CD4-positive, alpha-beta memory T cell (primary cell): Measurements from ENCODE around the gene RPRD1B. TPM values are rescaled to one million over a fixed set of nuclear protein-coding genes. Genes with fewer than 3 reads are reported as not detected.

Experiments
- CTCF ChIA-PET: fragments of 350-600 bp; sonication (Branson Sonifier 250); formaldehyde crosslinking; loops from one replicate; lab custom pipeline; 2021; ENCODE audit warnings: inconsistent platforms; ENCODE audit not compliant: partially characterized antibody; lab: Charles Lee
- POLR2A ChIA-PET: fragments of 350-600 bp; sonication (Branson Sonifier 250); formaldehyde crosslinking; loops from one replicate; lab custom pipeline; 2021; ENCODE audit not compliant: partially characterized antibody; lab: Charles Lee
- DNase-seq, 5 donors: peaks; one replicate each; pipeline versions ENCODE4 v3.0.0 to v3.0.0-alpha.2; 2020 to 2022; ENCODE audit warnings: mixed read lengths in 1 of 5
- H3K27ac ChIP-seq: one replicate; pipeline ENCODE4 v1.7.0; 2013; ENCODE audit warnings: low read depth, low read length
- H3K27me3 ChIP-seq: 2 replicates; pipeline ENCODE4 v1.7.0; 2013; ENCODE audit warnings: mild to moderate bottlenecking, low read length, moderate library complexity; ENCODE audit not compliant: insufficient read depth
- H3K36me3 ChIP-seq: 2 replicates; pipeline ENCODE4 v1.7.0; 2013; ENCODE audit warnings: mild to moderate bottlenecking, low read length, moderate library complexity; ENCODE audit not compliant: insufficient read depth
- H3K4me1 ChIP-seq: 2 replicates; pipeline ENCODE4 v1.7.0; 2013; ENCODE audit warnings: mild to moderate bottlenecking, low read length, moderate library complexity; ENCODE audit not compliant: insufficient read depth
- H3K4me3 ChIP-seq, 2 donors: one replicate each; pipeline ENCODE4 v1.7.0; 2013; ENCODE audit warnings: low read length in 2 of 2, mild to moderate bottlenecking in 1 of 2
- H3K9me3 ChIP-seq, 2 donors: one replicate each; pipeline ENCODE4 v1.7.0; 2013; ENCODE audit warnings: low read length in 2 of 2, control low read depth in 1 of 2; ENCODE audit not compliant: control insufficient read depth in 1 of 2
- H3K27ac Mint-ChIP-seq, 7 donors: one replicate each; pipeline ENCODE4 v1.8.0; 2020 to 2021; ENCODE audit warnings: mixed read lengths in 7 of 7, mild to moderate bottlenecking in 6 of 7, inconsistent platforms in 3 of 7, moderate library complexity in 3 of 7
- H3K27me3 Mint-ChIP-seq, 2 donors: one replicate each; pipeline ENCODE4 v1.8.0; 2020 to 2021; ENCODE audit warnings: mixed read lengths in 2 of 2
- H3K36me3 Mint-ChIP-seq, 2 donors: one replicate each; pipeline ENCODE4 v1.8.0; 2020 to 2021; ENCODE audit warnings: mixed read lengths in 2 of 2, inconsistent platforms in 1 of 2, mild to moderate bottlenecking in 1 of 2
- H3K4me1 Mint-ChIP-seq, 4 donors: one replicate each; pipeline ENCODE4 v1.8.0; 2020 to 2021; ENCODE audit warnings: mixed read lengths in 4 of 4, mild to moderate bottlenecking in 1 of 4
- H3K4me3 Mint-ChIP-seq, 8 donors: one replicate each; pipeline ENCODE4 v1.8.0; 2020 to 2021; ENCODE audit warnings: mixed read lengths in 8 of 8, mild to moderate bottlenecking in 7 of 8, moderate library complexity in 6 of 8, inconsistent platforms in 3 of 8
- H3K9me3 Mint-ChIP-seq, 8 donors: one replicate each; pipeline ENCODE4 v1.8.0; 2020 to 2021; ENCODE audit warnings: mixed read lengths in 8 of 8, mild to moderate bottlenecking in 5 of 8, inconsistent platforms in 3 of 8, moderate library complexity in 1 of 8
- intact Hi-C: fragments of 100-400 bp; cut with micrococcal nuclease; formaldehyde crosslinking; loops from one replicate; pipeline ENCODE4 v1.15.1; 2023
- polyA plus RNA-seq, 2 donors: library from polyadenylated mRNA; unstranded; fragments of 300-500 nt; fragmentation: Illumina TruSeq; gene quantifications; one replicate each; pipeline ENCODE4 v1.2.3, GENCODE V29; 2021
- total RNA-seq, 2 experiments: library from RNA; stranded (reverse); gene quantifications; one replicate each; pipeline ENCODE4 v1.2.3, GENCODE V29; 2021

RPRD1B gene
- total and polyA plus RNA-seq, 4 experiments from 2014 or later: 3.7 to 43.8 (median 24.7) TPM

DNA sequence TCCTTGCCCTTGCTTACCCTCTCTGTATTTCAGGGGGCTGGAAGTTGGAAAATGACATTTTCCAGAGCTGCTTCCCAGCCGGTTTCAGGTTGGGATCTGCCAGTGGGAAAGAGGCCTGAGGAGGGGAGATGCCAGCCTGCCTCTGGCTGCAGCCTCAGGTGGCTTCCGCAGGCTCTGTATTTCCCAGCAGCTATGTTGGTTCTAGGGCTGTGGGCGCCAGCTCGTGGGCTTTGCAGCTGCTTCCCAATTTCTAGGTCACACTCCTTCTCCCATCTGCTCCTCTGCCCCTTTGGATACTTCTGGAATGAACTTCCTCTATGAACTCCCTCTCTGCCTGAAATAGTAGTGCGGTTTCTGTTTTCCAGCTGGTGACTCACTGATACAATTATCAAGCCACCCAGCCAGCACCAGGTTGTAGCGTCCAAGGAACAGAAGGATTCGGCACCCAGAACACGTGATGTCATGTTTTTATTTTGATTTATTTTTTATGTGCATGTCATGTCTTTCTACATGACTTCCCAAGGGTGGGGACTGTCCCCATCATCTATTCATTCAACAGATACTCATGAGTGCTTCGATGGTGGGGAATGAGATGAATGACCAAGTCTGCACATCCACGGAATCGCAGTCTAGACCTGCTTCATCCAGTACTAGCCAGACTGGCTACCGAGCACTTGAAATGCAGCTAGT lies 93.5 kb downstream of the RPRD1B start:
- ChIA-PET POLR2A (no interaction called here), CTCF (no interaction called here)
- H3K9me3 Mint-ChIP-seq: no peaks in the 10 kb centered on the region
- H3K27ac Mint-ChIP-seq: no peak overlapping the region
- H3K4me1 Mint-ChIP-seq: peaks cover 0 to 6% (median 2%) of the 10 kb centered on the region in 4 donors
- Histone ChIP-seq H3K27me3 (no peaks in the 10 kb centered on the region), H3K36me3 (no peaks in the 10 kb centered on the region), H3K9me3 (no peaks in the 10 kb centered on the region), H3K27ac (no peak overlapping the region), H3K4me3 (no peak overlapping the region), H3K4me1 (no peaks in the 10 kb centered on the region)
- H3K36me3 Mint-ChIP-seq: no peaks in the 10 kb centered on the region
- peaks cover 0 to 2% of the 10 kb centered on the region in 2 donors for H3K27me3 Mint-ChIP-seq
- H3K4me3 Mint-ChIP-seq: no peak overlapping the region
- intact Hi-C loops: no loop called here
- DNase-seq: no peak

GRCh38 chr20:38127920-38128528 lies 94.5 kb downstream of the RPRD1B start:
- intact Hi-C loops: no loop called here

DNA sequence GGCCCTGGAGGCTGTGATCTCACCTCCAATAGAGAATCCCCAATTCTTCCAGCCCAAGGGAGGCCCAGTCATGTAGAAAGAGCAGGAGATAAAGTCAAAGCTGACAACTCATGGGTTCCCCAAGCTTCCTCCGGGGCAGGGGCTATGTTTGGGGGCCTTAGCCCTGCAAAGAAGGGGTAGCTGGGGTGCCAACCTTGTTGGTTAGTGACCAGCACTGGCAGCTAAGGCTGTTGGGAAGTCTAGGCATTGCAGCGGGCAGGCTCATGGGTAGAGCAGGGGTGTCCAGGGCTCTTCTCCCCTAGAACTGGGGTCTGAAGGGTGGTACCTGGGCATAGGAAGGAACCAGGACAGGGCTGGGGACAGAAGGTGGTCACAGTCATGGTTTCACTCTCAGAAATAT lies 95.1 kb downstream of the RPRD1B start:
- ChIA-PET POLR2A (no interaction called here), CTCF (no interaction called here)
- Mint-ChIP-seq H3K27me3 (peaks cover 0 to 2% of the 10 kb centered on the region in 2 donors), H3K9me3 (no peaks in the 10 kb centered on the region), H3K27ac (no peak overlapping the region), H3K4me3 (no peak overlapping the region), H3K4me1 (peaks cover 0 to under 1% (median 0%) of the 10 kb centered on the region in 4 donors), H3K36me3 (no peaks in the 10 kb centered on the region)
- H3K27me3 ChIP-seq: no peaks in the 10 kb centered on the region
- no peaks in the 10 kb centered on the region for H3K9me3 ChIP-seq
- H3K4me1 ChIP-seq: no peaks in the 10 kb centered on the region
- H3K27ac ChIP-seq: no peak overlapping the region
- no peak overlapping the region for H3K4me3 ChIP-seq
- intact Hi-C loops: no loop called here
- no peak for DNase-seq
- no peaks in the 10 kb centered on the region for H3K36me3 ChIP-seq

More at GRCh38 chr20:38127920-38128528, 94.5 kb downstream of the RPRD1B start:
- H3K9me3 Mint-ChIP-seq: no peaks in the 10 kb centered on the region
- Histone ChIP-seq H3K9me3 (no peaks in the 10 kb centered on the region), H3K4me1 (no peaks in the 10 kb centered on the region), H3K27ac (no peak overlapping the region), H3K36me3 (no peaks in the 10 kb centered on the region), H3K27me3 (no peaks in the 10 kb centered on the region), H3K4me3 (no peak overlapping the region)
- peaks cover 0 to 4% (median 1%) of the 10 kb centered on the region in 4 donors for H3K4me1 Mint-ChIP-seq
- peaks cover 0 to 2% of the 10 kb centered on the region in 2 donors for H3K27me3 Mint-ChIP-seq
- H3K36me3 Mint-ChIP-seq: no peaks in the 10 kb centered on the region
- H3K27ac Mint-ChIP-seq: no peak overlapping the region
- POLR2A ChIA-PET: no interaction called here
- DNase-seq: no peak
- H3K4me3 Mint-ChIP-seq: no peak overlapping the region
- CTCF ChIA-PET: no interaction called here

- intact Hi-C loops: no loop called here
- CTCF ChIA-PET: no interaction called here
- no peaks in the 10 kb centered on the region for H3K9me3 ChIP-seq
- no peak overlapping the region for H3K27ac Mint-ChIP-seq
- H3K4me3 Mint-ChIP-seq: no peak overlapping the region
- no peaks in the 10 kb centered on the region for H3K9me3 Mint-ChIP-seq
- no peak overlapping the region for H3K4me3 ChIP-seq
- H3K4me1 ChIP-seq: no peaks in the 10 kb centered on the region
- peaks cover 0 to 3% (median 1%) of the 10 kb centered on the region in 4 donors for H3K4me1 Mint-ChIP-seq
- no peaks in the 10 kb centered on the region for H3K36me3 Mint-ChIP-seq
- H3K27me3 Mint-ChIP-seq: peaks cover 0 to 2% of the 10 kb centered on the region in 2 donors
- no peak for DNase-seq
- no peak overlapping the region for H3K27ac ChIP-seq
- POLR2A ChIA-PET: no interaction called here
- no peaks in the 10 kb centered on the region for H3K27me3 ChIP-seq
- H3K36me3 ChIP-seq: no peaks in the 10 kb centered on the region
Measured at GRCh38 chr20:38129248-38129865, 95.8 kb downstream of the RPRD1B start.

GRCh38 chr20:38129893-38130609 lies 96.5 kb downstream of the RPRD1B start:
- ChIA-PET POLR2A (no interaction called here), CTCF (no interaction called here)
- Histone ChIP-seq H3K27me3 (no peaks in the 10 kb centered on the region), H3K4me1 (no peaks in the 10 kb centered on the region), H3K9me3 (no peaks in the 10 kb centered on the region), H3K4me3 (no peak overlapping the region), H3K36me3 (no peaks in the 10 kb centered on the region), H3K27ac (no peak overlapping the region)
- no peak overlapping the region for H3K4me3 Mint-ChIP-seq
- H3K36me3 Mint-ChIP-seq: no peaks in the 10 kb centered on the region
- no peak for DNase-seq
- no peaks in the 10 kb centered on the region for H3K9me3 Mint-ChIP-seq
- peaks cover 0 to 6% (median 5%) of the 10 kb centered on the region in 4 donors for H3K4me1 Mint-ChIP-seq
- H3K27me3 Mint-ChIP-seq: peaks cover 0 to 2% of the 10 kb centered on the region in 2 donors
- no peak overlapping the region for H3K27ac Mint-ChIP-seq
- intact Hi-C loops: no loop called here

GRCh38 chr20:38130687-38131587 lies 97.4 kb downstream of the RPRD1B start:
- no peaks in the 10 kb centered on the region for H3K27me3 ChIP-seq
- H3K36me3 ChIP-seq: no peaks in the 10 kb centered on the region
- H3K27me3 Mint-ChIP-seq: peaks cover 0 to 2% of the 10 kb centered on the region in 2 donors
- H3K9me3 ChIP-seq: no peaks in the 10 kb centered on the region
- no peaks in the 10 kb centered on the region for H3K36me3 Mint-ChIP-seq
- H3K27ac ChIP-seq: no peak overlapping the region
- H3K4me3 Mint-ChIP-seq: no peak overlapping the region
- no peaks in the 10 kb centered on the region for H3K9me3 Mint-ChIP-seq
- H3K4me1 Mint-ChIP-seq: peaks cover 0 to 6% (median 5%) of the 10 kb centered on the region in 4 donors
- CTCF ChIA-PET: no interaction called here
- POLR2A ChIA-PET: no interaction called here
- intact Hi-C loops: no loop called here
- H3K4me1 ChIP-seq: no peaks in the 10 kb centered on the region
- DNase-seq: no peak
- no peak overlapping the region for H3K4me3 ChIP-seq
- H3K27ac Mint-ChIP-seq: no peak overlapping the region
